GM19239 (cell line): Measurements from ENCODE around the gene NGEF.
A peak's percentile ranks its signal among the peaks of the same experiment; 100 is the strongest.
"Not testable (repeated sequence)": the region's sequence is repeated elsewhere in the genome, so short reads cannot be mapped to it uniquely, and the experiment has no call there.

Experiments
- DNase-seq: peaks from one replicate; pipeline ENCODE4 v3.0.0; 2011; ENCODE audit warnings: low spot score; ENCODE audit not compliant: insufficient read length
- FAIRE-seq: peaks from 2 replicates; lab custom pipeline; 2011; peaks lifted over from hg19 to GRCh38; lab: Jason Lieb, UNC

The NGEF gene

DNA sequence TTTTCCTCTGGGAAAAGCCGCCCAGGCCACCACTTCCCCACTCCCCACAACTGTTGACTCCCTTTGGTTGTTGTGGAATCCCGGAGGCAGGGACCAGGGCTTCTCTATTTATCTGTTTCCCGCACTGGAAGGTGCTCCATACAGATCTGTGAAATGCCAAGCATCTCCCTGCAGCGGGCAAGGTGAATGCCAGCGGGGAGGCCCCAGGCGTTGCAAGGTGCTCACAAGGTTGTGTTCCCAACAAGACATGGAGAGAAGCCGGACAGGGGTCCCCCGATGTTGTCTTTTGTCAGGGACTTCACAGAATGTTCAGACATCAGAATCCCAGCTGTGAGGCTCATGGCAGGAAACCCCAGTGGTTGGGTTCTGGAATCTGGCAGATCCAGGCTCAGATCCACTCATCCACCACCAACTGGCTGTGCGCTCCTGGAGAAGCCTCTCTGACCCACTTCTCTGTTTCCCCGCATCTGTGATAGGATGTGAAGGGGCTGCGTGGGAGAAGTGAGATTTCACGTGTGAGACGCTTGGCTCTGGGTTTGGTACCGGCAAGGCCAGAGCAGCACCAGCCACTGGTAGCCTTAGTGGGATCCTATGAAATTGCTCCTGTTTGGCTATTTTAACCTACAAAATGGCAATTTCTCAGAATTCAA is 10.8 kb upstream of the NGEF start:
- FAIRE-seq (no peak), DNase-seq (no peak)

DNA sequence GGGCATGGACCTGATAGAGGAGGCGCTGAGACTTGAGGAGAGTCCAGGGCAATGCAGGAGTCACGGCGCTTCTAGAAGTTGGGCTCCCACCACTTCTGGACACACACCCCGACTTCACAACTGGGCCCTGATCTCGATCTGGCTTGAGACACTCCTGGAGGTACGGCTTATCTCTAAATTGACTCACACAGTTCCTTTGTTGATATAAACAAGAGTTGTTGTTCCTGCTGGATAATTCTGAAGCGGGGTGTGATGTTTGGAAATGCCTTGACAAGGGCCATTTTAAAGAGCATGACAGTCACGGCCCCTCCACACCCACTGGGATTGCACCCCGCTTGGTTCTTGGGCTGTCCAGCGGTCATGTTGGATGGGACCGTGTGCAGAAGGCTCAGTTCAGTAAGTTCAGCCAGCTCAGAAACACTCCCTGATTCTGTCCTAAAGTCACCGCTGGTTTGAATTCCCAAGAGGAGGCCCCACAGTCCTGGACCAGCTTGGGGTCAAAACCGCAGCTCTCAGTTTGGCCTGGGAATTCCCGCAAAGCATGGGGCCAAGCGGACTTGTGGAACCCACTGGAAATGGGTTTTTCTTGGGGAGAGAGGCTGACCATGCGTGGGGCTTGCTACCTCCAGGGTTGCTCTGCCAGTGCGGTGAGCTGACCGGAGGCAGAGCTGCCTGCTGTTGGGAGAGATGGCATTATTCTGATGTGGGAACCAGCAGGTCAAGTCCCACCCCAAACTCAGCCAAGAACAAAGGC is 10.1 kb upstream of the NGEF start:
- FAIRE-seq, result no peak

GRCh38 chr2:233022561-233022960 is 9.5 kb upstream of the NGEF start:
- DNase-seq (no peak), FAIRE-seq (no peak)

More for the DNA sequence above, 10.1 kb upstream of the NGEF start:
- no peak for DNase-seq

DNA sequence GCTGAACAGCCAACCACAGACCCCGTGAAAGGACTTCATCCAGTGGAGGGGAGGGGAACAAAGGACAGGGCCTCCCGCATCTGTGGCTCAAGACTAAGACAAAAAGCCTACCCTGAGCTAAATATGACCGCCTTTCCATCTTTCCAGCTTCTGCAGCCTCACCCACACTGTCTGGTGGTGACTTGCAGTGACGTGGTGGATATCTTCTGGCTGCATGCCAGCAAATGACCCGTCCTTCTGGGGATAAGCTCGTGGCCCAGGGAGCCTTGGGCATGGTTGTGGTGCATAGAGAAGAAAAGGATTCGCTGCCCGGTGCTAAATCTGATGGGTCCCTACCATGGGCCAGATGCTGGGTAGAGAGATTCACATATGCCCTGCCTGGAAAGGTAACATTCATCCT is 8.7 kb upstream of the NGEF start:
- no peak for FAIRE-seq
- no peak for DNase-seq

DNA sequence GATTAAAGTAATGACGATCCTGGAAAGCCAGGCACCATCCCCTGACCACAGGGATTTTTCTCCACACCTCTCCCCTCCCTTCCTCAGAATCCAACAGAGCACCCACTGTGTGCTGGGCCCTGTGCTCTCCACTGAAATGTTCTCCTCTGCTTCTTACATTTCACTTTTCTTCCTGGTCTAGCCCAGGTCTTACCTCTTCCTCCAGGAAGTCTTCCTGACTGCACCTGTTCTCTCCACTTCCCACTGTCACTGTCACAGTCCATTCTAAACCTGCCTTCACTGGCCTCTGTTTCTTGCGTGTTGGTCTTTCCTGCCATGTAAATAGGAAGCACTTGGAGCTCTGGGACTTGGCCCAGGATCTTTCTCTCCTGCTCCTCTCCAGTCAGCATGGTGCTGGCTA is 7.4 kb upstream of the NGEF start:
- DNase-seq (no peak), FAIRE-seq (no peak)

GRCh38 chr2:233019610-233020009 is 6.6 kb upstream of the NGEF start:
- FAIRE-seq, DNase-seq: not testable (repeated sequence)

- no peak for DNase-seq
- no peak for FAIRE-seq
Measured at GRCh38 chr2:233017947-233018346, 4.9 kb upstream of the NGEF start.

- FAIRE-seq (no peak), DNase-seq (no peak)
Measured at GRCh38 chr2:233015019-233015645, 2.1 kb upstream of the NGEF start.

DNA sequence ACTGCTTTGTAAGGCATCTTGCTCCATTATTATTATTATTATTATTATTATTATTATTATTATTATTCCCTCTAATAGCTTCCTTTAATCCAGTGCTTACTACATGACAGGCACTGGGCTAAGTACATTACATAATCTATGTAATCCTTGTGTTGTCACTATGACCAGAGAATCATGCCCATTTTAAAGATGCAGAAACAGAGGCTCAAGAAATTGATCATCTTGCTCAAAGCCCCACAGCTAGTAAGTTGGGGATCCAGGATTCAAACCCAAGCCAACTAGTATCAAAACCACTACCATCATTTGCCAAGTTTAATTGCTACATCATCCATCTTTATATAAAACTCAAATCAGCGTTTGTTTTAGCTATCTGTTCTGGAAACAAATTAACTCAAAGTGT is 594 bp upstream of the NGEF start:
- no peak for DNase-seq

DNA sequence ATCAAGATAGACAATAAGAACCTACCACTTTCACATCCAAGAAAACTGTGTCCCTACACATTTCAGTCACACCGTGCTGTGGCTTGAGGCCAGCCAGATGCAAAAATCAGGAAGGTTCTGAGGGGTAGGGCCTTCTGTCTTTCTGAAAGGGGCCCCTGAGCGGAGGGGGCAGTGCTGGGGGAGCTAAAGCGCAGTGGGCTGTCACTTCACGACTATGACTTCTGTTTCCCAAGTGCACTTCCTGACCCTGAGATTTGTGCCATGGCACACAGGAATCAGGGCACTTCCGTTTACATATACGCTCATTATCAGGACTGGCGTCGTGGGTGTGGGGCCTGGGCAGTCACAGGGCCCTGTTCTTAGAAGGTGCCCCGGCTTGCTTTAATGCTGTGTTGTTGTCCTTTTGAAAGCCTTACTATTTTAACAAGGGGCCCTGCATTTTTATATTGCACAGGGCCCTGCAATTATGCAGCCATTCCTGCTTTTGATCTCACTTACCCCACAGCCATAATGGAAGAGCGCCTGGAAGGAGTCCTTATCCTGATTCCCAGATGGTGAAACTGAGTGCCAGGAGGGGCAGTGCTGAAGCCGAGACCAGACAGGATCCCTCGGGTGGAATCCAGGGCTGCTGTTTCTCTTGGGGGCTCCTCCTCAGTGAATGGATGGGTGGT is 620 bp downstream of the NGEF start:
- DNase-seq (no peak), FAIRE-seq (peak; percentile 37)

More for the DNA sequence above, 594 bp upstream of the NGEF start:
- no peak for FAIRE-seq

GRCh38 chr2:233011702-233012131 is 1.3 kb downstream of the NGEF start:
- no peak for DNase-seq
- FAIRE-seq, result no peak

- FAIRE-seq, result no peak
Measured at GRCh38 chr2:233011268-233011650, 1.8 kb downstream of the NGEF start.

DNA sequence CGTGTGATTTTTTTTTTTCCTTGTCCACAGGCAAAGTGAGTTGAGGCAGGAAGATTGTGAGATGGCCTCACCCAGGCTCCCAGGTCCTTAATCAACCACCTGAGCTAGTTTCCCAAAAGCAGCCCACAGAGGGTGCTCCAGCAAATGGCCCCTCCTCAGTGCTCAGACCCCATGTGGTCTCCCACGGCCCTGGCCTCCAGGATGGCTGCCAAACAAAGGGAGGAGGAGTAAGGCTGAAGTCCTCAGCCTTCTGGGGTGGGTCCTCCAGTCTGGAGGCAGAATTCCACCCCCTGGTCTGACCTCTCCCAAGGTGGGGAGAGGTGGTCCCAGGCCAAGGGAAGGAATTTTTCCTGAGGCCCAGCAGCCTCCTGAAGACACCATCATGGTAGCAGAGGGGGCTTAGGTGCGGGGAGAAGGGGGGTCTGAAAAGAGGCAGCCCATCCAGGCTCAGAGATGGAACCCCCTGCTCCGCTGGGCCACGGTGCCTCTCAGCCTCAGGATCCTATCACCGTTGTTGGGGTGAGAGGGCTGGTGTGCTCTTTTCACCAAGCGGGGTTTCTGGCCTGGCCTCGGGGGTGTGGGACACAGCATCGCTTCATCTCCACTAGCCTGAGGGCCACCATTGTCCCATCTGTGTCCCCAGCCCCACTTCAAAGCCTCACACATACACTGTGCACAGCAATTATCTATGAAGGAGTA is 2.3 kb downstream of the NGEF start:
- FAIRE-seq (no peak), DNase-seq (no peak)

More at GRCh38 chr2:233011268-233011650, 1.8 kb downstream of the NGEF start:
- no peak for DNase-seq

GRCh38 chr2:233009661-233010060 is 3.4 kb downstream of the NGEF start:
- FAIRE-seq (no peak), DNase-seq (no peak)

- FAIRE-seq (no peak), DNase-seq (no peak)
Measured at GRCh38 chr2:233007739-233008138, 5.3 kb downstream of the NGEF start.

DNA sequence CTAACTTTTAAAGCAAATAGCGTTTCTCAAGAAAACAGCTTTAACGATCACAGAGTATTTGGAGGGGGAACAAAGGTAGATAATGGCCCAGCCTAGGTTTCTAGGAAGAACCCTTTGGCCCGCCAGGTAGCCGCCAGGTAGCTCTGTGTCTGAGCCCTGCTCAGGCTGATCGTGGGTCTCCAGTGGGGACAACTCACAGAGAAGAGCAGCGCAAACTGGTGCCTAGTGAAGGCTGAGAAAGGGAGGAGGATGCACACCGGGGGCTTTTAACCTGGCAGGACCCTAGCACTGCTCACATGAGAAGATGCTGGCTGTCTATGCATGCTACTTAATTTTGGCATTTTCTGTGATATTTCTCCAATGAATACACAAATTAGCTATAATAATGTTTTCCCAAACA is 5.8 kb downstream of the NGEF start:
- DNase-seq, result no peak
- no peak for FAIRE-seq

DNA sequence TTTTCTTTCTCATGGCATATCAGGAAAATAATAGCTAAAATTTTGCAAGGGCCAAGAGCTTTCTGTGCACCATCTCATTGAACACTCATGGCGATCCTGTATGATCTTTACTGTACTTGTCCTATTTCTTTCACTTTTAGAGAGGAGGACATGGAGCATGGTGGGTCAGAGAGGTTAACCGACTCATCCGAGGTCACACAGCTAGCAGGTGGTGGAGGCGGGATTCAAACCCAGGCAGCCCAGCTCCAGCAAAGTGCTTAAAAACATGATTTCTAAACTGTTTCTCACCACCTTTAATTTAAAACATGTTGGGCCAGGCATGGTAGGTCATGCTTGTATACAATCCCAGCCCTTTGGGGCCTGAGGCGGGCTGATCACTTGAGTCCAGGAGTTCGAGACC is 6.4 kb downstream of the NGEF start:
- no peak for FAIRE-seq

GRCh38 chr2:233005096-233005495 is 8.0 kb downstream of the NGEF start:
- no peak for DNase-seq
- no peak for FAIRE-seq

More for the DNA sequence above, 6.4 kb downstream of the NGEF start:
- DNase-seq, result no peak

DNA sequence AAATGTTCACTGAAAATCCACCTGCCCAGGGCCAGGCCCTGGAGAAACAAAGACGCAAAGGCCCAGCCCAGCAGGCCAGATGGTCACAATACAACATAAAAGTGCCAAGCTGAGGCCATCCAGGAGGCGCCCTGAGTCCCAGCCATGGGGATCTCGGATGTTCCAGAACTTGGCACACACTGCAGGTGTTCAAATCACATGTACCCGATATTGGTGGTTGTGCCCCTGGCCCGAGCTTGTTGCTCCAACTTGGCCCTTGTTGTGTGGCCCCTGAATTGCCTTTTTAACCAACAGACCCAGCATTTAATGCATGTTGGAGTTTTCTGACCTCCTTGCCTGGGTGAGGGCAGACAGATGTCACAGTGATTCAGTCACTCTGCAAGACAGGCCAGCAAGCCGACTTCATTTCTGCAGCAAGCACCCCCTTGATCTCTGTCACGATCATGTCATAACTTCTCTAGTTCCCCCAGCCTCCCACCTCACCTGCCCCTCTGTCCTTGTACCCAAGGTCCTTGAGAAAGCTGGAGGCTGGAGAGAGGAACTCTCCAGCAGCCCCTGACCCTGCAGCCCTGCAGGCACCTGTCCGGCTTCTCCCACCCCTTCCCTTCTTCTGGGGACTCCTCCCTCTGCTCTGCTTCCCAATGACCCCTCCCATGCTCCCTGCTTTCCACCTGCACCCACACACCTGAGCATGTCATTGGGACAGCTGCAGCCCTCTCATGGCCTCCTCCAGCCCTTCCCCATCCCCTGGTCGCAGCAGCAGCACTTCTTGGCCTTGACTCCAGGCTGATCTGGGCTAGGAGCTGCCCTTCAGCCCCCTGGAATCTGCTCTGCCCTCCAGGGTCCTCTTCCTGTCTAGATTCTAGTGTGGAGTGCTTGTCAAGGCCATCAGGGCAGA is 9.1 kb downstream of the NGEF start:
- DNase-seq (no peak), FAIRE-seq (no peak)
